GM18873 (cell line): Measurements from ENCODE around the gene MEPCE.
"Not testable (repeated sequence)": the region's sequence is repeated elsewhere in the genome, so short reads cannot be mapped to it uniquely, and the experiment has no call there.

Experiments used
- ATAC-seq: cut with Tn5 transposase; IDR thresholded peaks from one replicate; pipeline ENCODE4 v1.9.1; 2021; ENCODE audit warnings: mild to moderate bottlenecking, moderate library complexity, moderate number of reproducible peaks; ENCODE audit not compliant: unreplicated experiment, low FRiP score

MEPCE gene

DNA sequence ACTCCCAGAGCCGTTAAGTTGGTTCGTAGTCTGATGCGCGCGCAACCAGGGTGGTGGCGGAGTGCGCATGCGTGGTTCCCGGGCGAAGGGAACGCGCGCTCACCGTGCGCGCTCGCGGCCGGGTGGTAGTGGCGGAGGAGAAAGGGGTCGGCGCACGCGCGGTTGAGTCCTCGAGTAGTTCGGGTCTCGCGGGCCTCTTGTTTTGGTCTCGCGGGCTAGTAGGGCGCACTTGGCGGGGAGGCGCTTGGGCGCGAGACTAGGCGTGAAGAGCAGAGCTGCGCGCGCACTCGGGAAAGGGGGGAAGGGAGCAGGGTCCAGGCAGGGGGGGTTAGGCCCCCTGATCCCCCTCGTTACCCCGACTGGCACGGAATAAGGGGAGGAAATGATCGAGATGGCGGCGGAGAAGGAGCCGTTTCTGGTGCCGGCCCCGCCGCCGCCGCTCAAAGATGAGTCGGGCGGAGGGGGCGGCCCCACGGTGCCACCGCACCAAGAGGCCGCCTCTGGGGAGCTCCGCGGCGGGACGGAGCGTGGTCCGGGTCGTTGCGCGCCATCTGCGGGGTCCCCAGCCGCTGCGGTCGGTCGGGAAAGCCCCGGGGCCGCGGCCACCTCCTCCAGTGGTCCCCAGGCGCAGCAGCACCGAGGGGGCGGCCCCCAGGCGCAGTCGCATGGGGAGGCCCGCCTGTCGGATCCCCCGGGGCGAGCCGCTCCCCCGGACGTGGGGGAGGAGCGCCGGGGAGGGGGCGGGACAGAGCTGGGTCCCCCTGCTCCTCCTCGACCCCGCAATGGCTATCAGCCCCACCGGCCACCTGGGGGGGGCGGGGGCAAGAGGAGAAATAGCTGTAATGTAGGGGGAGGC is at the start of gene MEPCE:
MEPCE (plus strand) TSS at position 195 of the 856 bp plus-strand sequence; CDS start at position 383, 188 bp downstream.
- peak; percentile 14 for ATAC-seq

- ATAC-seq = no peak
These were observed 49.4 kb upstream of the MEPCE start for GRCh38 chr7:100380196-100380595.

- ATAC-seq = not testable (repeated sequence)
These were observed 47.9 kb upstream of the MEPCE start for GRCh38 chr7:100381531-100382233.

DNA sequence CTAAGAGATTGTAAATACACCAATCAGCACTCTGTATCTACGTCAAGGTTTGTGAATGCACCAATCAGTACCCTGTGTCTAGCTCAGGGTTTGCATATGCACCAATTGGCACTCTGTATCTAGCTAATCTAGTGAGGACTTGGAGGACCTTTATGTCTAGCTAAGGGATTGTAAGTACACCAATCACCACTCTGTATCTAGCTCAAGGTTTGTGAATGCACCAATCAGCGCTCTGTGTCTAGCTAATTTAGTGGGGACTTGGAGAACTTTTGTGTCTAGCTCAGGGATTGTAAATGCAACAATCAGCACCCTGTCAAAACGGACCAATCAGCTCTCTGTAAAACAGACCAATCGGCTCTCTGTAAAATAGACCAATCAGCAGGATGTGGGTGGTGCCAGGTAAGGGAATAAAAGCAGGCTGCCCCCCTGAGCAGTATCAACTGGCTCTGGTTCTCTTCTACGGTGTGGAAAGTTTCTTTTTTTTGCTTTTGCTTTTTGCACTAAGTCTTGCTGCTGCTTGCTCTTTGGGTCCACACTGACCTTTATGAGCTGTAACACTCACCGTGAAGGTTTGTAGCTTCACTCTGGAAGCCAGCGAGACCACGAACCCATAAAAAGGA is 47.3 kb upstream of the MEPCE start:
- not testable (repeated sequence) for ATAC-seq

DNA sequence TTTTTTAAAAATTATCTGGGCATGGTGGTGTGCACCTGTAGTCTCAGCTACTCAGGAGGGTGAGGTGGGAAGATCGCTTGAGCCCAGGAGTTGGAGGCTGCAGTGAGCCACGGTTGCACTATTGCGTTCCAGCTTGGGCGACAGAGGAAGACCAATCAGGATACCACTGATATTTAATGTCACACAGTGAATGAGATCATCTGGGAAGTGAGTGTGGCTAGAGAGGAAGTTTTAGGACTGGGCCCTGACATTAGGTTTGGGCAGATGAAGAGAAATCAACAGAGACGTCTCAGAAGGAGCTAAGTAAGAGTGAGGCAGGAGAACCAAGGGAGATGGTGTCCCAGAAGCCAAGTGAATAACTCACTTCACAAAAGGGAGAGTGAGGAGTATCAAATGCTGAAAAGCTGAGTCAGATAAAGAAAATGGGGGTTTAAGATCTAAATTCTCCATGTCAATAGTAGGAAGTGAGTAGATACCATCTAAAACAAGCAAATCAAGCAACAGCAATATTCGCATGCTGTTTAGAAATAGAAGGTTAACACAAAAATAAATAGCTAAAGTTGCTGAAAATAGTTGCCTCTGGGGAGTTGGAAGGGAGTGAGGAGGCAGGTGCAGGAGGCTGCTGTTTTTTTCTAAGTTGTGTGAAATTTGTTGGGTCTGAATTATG is 44.9 kb upstream of the MEPCE start:
- no peak for ATAC-seq

DNA sequence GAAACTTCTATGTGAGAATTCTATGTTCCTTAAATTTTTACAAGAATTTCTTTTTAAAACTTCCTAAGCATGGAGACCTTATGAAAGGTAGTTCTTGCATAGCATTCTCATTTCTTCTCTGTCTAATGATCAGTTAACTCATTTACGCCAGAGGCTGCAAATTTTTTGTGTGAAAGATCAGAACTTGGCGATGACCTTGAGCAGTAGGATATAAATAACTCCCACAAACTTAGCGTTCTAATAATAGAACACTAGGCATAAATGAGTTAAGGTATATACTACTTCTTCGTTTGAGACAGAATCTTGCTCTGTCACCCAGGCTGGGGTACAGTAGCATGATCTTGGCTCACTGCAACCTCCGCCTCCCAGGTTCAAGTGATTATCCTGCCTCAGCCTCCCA is 42.7 kb upstream of the MEPCE start:
- no peak for ATAC-seq

- ATAC-seq = no peak
These were observed 41.9 kb upstream of the MEPCE start for GRCh38 chr7:100387695-100388094.

GRCh38 chr7:100389437-100390088 is 40.1 kb upstream of the MEPCE start:
- no peak for ATAC-seq

GRCh38 chr7:100390286-100391009 is 39.2 kb upstream of the MEPCE start:
- no peak for ATAC-seq

- no peak for ATAC-seq
These were observed 36.3 kb upstream of the MEPCE start for GRCh38 chr7:100393233-100393905.

DNA sequence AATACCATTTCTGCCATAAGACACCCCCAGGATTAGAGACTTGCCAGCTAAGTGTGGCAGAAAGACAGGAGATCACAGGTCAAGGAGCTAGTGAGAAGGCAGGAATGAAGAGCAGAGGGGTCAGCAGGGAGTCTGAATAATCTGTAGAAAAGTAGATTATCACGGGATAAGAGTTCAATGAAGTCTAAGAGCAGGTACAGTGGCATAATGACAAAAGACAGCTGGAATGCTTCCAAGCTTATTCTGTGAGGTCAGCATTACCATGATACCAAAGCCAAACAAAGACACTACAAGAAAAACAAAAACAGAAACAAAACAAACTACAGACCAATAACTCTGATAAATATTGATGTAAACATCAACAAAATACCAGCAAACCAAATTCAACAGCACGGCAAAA is 35.6 kb upstream of the MEPCE start:
- ATAC-seq = no peak

- peak; percentile 73 for ATAC-seq
These were observed 33.1 kb upstream of the MEPCE start for GRCh38 chr7:100396421-100396982.

DNA sequence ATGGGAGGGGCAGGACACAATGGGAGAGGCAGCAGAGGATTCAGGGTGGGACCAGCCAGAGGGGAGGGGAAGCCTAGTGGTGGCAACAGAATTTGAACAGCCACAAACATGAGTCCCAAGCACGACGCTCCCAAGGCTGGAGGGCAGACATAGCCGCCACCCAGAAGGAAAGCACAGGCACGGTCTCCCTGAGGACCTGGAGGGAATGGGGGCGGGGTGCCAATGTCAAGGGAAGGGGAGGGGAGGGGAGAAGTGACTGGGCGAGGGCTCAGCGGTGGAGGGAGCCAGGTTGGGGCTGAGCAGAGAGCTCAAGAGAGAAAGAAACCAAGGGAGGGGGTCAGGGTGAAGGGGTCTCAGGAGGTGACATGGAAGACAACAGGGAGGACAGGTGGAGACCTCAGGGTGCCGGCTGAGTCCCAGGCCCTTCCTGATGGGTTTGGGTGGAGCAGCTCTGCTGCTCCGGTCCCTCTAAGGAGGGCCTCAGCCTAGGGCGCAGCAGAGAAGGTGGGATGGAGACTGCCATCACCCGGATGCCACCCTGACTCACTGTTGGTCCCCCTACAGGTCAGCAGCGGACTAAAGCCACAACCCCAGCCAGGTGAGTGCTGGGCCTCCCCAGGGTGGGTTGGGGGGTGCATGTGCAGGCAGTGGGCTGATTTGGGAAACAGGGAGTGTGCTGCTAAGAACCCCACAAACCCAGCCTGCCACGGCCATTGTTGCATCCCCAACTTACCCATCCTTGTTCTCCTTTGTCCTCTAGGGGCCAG is 32.1 kb upstream of the MEPCE start:
- no peak for ATAC-seq

GRCh38 chr7:100398239-100398638 is 31.4 kb upstream of the MEPCE start:
- no peak for ATAC-seq

GRCh38 chr7:100400041-100400440 is 29.6 kb upstream of the MEPCE start:
- no peak for ATAC-seq

DNA sequence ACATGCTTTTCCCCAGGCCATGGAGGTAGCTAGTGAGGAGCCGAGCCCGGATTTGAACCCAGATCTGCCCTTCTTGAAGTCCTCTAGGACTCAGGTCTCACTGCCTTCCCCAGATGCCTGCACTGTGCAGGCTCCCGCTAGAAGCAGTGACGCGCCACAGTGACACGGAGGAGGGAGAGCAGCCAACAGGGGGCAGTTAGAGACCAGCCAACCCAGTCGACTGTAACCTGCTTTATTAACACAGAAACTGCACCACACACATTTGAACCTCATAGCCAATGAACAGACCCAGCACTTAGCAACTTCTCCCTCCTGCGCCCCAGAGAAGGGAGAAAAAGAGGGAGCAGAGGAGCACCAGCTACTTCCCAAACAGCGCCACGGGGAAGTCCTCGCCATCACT is 29.0 kb upstream of the MEPCE start:
- ATAC-seq = no peak

GRCh38 chr7:100401811-100402210 is 27.8 kb upstream of the MEPCE start:
- no peak for ATAC-seq

GRCh38 chr7:100402241-100402640 is 27.4 kb upstream of the MEPCE start:
- no peak for ATAC-seq
